Liver (tissue), 9 donors: ENCODE measurements around the gene VOPP1. TPM values are rescaled to one million over a fixed set of nuclear protein-coding genes. Genes with fewer than 3 reads are reported as not detected.

Experiments used
- DNase-seq: peaks from one replicate; pipeline ENCODE4 v3.0.0-alpha.2; 2017; ENCODE audit warnings: low spot score
- H3K27ac ChIP-seq, 2 donors: one replicate each; pipeline ENCODE4 v1.7.0; 2013; ENCODE audit warnings: inconsistent platforms in 2 of 2, low read length in 2 of 2, control low read depth in 1 of 2, low read depth in 1 of 2, mild to moderate bottlenecking in 1 of 2
- H3K27me3 ChIP-seq, 4 donors: one replicate each; pipeline versions ENCODE4 v1.6.1 to v1.7.0; 2013; ENCODE audit warnings: low read length in 3 of 4, inconsistent platforms in 1 of 4, mild to moderate bottlenecking in 1 of 4, moderate library complexity in 1 of 4; ENCODE audit not compliant: control insufficient read depth in 4 of 4, insufficient read depth in 4 of 4
- H3K36me3 ChIP-seq, 4 donors: one replicate each; pipeline versions ENCODE4 v1.6.1 to v1.7.0; 2013; ENCODE audit warnings: low read length in 3 of 4, mild to moderate bottlenecking in 3 of 4, low read depth in 1 of 4, moderate library complexity in 1 of 4; ENCODE audit not compliant: control insufficient read depth in 4 of 4, insufficient read depth in 3 of 4
- H3K4me1 ChIP-seq, 4 donors: one replicate each; pipeline versions ENCODE4 v1.6.1 to v1.7.0; 2013; ENCODE audit warnings: low read length in 3 of 4, mild to moderate bottlenecking in 3 of 4, moderate library complexity in 1 of 4; ENCODE audit not compliant: control insufficient read depth in 4 of 4, insufficient read depth in 4 of 4
- H3K4me3 ChIP-seq, 3 donors: one replicate each; pipeline versions ENCODE4 v1.6.1 to v1.7.0; 2013; ENCODE audit warnings: low read length in 3 of 3, control low read depth in 1 of 3, low read depth in 1 of 3, mild to moderate bottlenecking in 1 of 3
- H3K9ac ChIP-seq, 2 donors: one replicate each; pipeline ENCODE4 v1.7.0; 2013; ENCODE audit warnings: low read length in 2 of 2, mild to moderate bottlenecking in 2 of 2, moderate library complexity in 2 of 2, control low read depth in 1 of 2, low read depth in 1 of 2
- H3K9me3 ChIP-seq, 4 donors: one replicate each; pipeline versions ENCODE4 v1.6.1 to v1.7.0; 2013; ENCODE audit warnings: low read length in 3 of 4; ENCODE audit not compliant: control insufficient read depth in 4 of 4
- EGR1 ChIP-seq, 2 donors: IDR thresholded peaks; 2 replicates each; pipeline ENCODE4 v1.6.1; 2016 to 2018; ENCODE audit warnings: antibody characterized with exemption in 2 of 2, low read depth in 2 of 2
- FOXA1 ChIP-seq: IDR thresholded peaks from 2 replicates; pipeline ENCODE4 v1.6.1; 2016; ENCODE audit warnings: antibody characterized with exemption
- FOXA2 ChIP-seq: IDR thresholded peaks from 2 replicates; pipeline ENCODE4 v1.6.1; 2016; ENCODE audit warnings: antibody characterized with exemption
- HNF4A ChIP-seq, 2 donors: conservative IDR thresholded peaks; 2 replicates each; pipeline ENCODE4 v1.6.1; 2016; ENCODE audit warnings: antibody characterized with exemption in 2 of 2, mild to moderate bottlenecking in 2 of 2
- HNF4G ChIP-seq: IDR thresholded peaks from 2 replicates; pipeline ENCODE4 v1.6.1; 2016; ENCODE audit warnings: antibody characterized with exemption
- JUND ChIP-seq, 2 donors: IDR thresholded peaks; 2 replicates each; pipeline ENCODE4 v1.6.1; 2016; ENCODE audit warnings: antibody characterized with exemption in 2 of 2
- NR2F2 ChIP-seq: IDR thresholded peaks from 2 replicates; pipeline ENCODE4 v1.6.1; 2016; ENCODE audit warnings: antibody characterized with exemption
- RAD21 ChIP-seq, 2 donors: IDR thresholded peaks; 2 replicates each; pipeline ENCODE4 v1.6.1; 2016; ENCODE audit warnings: antibody characterized with exemption in 2 of 2, mild to moderate bottlenecking in 2 of 2
- RXRA ChIP-seq, 2 donors: IDR thresholded peaks; 2 replicates each; pipeline ENCODE4 v1.6.1; 2017 to 2018; ENCODE audit warnings: antibody characterized with exemption in 2 of 2, mild to moderate bottlenecking in 1 of 2
- SP1 ChIP-seq: IDR thresholded peaks from 2 replicates; pipeline ENCODE4 v1.6.1; 2018; ENCODE audit warnings: antibody characterized with exemption, mild to moderate bottlenecking
- TAF1 ChIP-seq: conservative IDR thresholded peaks from 2 replicates; pipeline ENCODE4 v1.6.1; 2016; ENCODE audit warnings: antibody characterized with exemption, mild to moderate bottlenecking
- YY1 ChIP-seq: IDR thresholded peaks from 2 replicates; pipeline ENCODE4 v1.6.1; 2016; ENCODE audit warnings: antibody characterized with exemption, mild to moderate bottlenecking
- WGBS: extraction: QIAGEN DNeasy Blood & Tissue Kit; methylation state at CpG from one replicate; pipeline ENCODE4 v1.1.7; 2013; 5-methylcytosine and 5-hydroxymethylcytosine counted together
- polyA plus RNA-seq, 2 donors: library from polyadenylated mRNA; stranded (reverse) in 1 of 2; unstranded in 1 of 2; fragments of 200-250 nt in 1 of 2; fragments of >200 nt in 1 of 2; fragmentation: Nextera tagmentation in 1 of 2; extraction: Ambion mirVana in 1 of 2; gene quantifications; one replicate each; pipeline versions ENCODE4 v1.2.1 to v1.2.3, GENCODE V29; 2013 to 2015
- total RNA-seq, 2 donors: library from RNA; depleted of rRNA; stranded (reverse); fragments of >200 nt; gene quantifications; one replicate each; pipeline ENCODE4 v1.2.3, GENCODE V29; 2014
- TF ChIP-seq, protein P1 (sequence below): IDR thresholded peaks from 2 replicates; pipeline ENCODE4 v1.6.1; 2016; ENCODE audit warnings: antibody characterized with exemption, mild to moderate bottlenecking
- TF ChIP-seq, protein P2 (sequence below): fragments of 150-350 bp; IDR thresholded peaks from 2 replicates; pipeline ENCODE4 v1.5.1; 2017; ENCODE audit warnings: improper control_type of control experiment, low read depth, low read length; ENCODE audit not compliant: missing input control
- TF ChIP-seq, protein P3 (sequence below): IDR thresholded peaks from 2 replicates; pipeline ENCODE4 v1.6.1; 2016; ENCODE audit warnings: antibody characterized with exemption
- TF ChIP-seq, protein P4 (sequence below): IDR thresholded peaks from 2 replicates; pipeline ENCODE4 v1.6.1; 2016; ENCODE audit warnings: antibody characterized with exemption
- TF ChIP-seq, protein P5 (sequence below): IDR thresholded peaks from 2 replicates; pipeline ENCODE4 v1.6.1; 2016; ENCODE audit warnings: antibody characterized with exemption
- donor health status: healthy.
- donor health status: healthy.
- donor health status: healthy.
- donor health status: healthy.
- donor health status: healthy.

VOPP1 gene
- total and polyA plus RNA-seq, 4 donors = 11.5 to 23.8 (median 21.7) TPM

DNA sequence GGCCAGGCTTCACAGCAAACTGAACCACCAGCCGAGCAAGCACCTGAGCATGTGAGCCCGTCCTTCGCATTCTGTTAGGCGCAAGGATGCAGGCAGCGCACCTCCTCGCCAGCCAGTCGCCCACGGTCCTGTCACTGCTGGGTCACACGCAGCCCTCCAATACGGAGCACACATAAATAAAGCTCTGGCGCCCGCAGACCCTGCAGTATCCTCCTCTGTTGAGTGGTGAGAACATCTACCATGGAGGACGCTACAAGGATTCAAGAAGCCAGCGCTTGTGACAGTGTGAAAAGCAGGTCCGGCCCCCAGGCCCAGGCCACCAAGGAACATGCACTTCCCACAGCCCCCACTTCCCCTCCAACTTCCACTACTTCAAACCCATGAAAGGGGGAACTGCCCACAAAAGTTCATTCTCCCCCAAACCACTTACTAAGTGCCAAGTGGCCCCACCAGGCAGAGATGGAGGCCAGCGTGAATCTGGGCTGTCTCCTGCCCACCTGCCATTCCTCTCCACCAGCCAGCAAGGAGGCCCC, 34.8 kb downstream of the VOPP1 start:
- Histone ChIP-seq H3K36me3 (no peaks in the 10 kb centered on the region), H3K4me3 (no peak overlapping the region), H3K4me1 (peaks cover 0 to 7% (median 0%) of the 10 kb centered on the region in 4 donors), H3K27ac (no peak overlapping the region), H3K9me3 (no peaks in the 10 kb centered on the region), H3K27me3 (no peaks in the 10 kb centered on the region), H3K9ac (no peak overlapping the region)
- no peak for DNase-seq
- WGBS = 91% methylated on average over 16 of the region's 16 CpGs
- TF ChIP-seq HNF4G (no peak), TAF1 (no peak), FOXA2 (no peak), RXRA (IDR thresholded peaks at IDR 0.05) (no peak), NR2F2 (no peak), RAD21 (IDR thresholded peaks at IDR 0.05) (no peak), SP1 (no peak), FOXA1 (no peak), JUND (IDR thresholded peaks at IDR 0.05) (no peak), YY1 (no peak), EGR1 (IDR thresholded peaks at IDR 0.05; ENCODE audit: low read depth in 2 of 2) (no peak), HNF4A (conservative IDR thresholded peaks at IDR 0.05) (no peak)
- TF ChIP-seq, protein P1, sequence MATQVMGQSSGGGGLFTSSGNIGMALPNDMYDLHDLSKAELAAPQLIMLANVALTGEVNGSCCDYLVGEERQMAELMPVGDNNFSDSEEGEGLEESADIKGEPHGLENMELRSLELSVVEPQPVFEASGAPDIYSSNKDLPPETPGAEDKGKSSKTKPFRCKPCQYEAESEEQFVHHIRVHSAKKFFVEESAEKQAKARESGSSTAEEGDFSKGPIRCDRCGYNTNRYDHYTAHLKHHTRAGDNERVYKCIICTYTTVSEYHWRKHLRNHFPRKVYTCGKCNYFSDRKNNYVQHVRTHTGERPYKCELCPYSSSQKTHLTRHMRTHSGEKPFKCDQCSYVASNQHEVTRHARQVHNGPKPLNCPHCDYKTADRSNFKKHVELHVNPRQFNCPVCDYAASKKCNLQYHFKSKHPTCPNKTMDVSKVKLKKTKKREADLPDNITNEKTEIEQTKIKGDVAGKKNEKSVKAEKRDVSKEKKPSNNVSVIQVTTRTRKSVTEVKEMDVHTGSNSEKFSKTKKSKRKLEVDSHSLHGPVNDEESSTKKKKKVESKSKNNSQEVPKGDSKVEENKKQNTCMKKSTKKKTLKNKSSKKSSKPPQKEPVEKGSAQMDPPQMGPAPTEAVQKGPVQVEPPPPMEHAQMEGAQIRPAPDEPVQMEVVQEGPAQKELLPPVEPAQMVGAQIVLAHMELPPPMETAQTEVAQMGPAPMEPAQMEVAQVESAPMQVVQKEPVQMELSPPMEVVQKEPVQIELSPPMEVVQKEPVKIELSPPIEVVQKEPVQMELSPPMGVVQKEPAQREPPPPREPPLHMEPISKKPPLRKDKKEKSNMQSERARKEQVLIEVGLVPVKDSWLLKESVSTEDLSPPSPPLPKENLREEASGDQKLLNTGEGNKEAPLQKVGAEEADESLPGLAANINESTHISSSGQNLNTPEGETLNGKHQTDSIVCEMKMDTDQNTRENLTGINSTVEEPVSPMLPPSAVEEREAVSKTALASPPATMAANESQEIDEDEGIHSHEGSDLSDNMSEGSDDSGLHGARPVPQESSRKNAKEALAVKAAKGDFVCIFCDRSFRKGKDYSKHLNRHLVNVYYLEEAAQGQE = no peak
- TF ChIP-seq, protein P2, sequence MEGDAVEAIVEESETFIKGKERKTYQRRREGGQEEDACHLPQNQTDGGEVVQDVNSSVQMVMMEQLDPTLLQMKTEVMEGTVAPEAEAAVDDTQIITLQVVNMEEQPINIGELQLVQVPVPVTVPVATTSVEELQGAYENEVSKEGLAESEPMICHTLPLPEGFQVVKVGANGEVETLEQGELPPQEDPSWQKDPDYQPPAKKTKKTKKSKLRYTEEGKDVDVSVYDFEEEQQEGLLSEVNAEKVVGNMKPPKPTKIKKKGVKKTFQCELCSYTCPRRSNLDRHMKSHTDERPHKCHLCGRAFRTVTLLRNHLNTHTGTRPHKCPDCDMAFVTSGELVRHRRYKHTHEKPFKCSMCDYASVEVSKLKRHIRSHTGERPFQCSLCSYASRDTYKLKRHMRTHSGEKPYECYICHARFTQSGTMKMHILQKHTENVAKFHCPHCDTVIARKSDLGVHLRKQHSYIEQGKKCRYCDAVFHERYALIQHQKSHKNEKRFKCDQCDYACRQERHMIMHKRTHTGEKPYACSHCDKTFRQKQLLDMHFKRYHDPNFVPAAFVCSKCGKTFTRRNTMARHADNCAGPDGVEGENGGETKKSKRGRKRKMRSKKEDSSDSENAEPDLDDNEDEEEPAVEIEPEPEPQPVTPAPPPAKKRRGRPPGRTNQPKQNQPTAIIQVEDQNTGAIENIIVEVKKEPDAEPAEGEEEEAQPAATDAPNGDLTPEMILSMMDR = no peak
- TF ChIP-seq, protein P3, sequence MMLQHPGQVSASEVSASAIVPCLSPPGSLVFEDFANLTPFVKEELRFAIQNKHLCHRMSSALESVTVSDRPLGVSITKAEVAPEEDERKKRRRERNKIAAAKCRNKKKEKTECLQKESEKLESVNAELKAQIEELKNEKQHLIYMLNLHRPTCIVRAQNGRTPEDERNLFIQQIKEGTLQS = no peak

DNA sequence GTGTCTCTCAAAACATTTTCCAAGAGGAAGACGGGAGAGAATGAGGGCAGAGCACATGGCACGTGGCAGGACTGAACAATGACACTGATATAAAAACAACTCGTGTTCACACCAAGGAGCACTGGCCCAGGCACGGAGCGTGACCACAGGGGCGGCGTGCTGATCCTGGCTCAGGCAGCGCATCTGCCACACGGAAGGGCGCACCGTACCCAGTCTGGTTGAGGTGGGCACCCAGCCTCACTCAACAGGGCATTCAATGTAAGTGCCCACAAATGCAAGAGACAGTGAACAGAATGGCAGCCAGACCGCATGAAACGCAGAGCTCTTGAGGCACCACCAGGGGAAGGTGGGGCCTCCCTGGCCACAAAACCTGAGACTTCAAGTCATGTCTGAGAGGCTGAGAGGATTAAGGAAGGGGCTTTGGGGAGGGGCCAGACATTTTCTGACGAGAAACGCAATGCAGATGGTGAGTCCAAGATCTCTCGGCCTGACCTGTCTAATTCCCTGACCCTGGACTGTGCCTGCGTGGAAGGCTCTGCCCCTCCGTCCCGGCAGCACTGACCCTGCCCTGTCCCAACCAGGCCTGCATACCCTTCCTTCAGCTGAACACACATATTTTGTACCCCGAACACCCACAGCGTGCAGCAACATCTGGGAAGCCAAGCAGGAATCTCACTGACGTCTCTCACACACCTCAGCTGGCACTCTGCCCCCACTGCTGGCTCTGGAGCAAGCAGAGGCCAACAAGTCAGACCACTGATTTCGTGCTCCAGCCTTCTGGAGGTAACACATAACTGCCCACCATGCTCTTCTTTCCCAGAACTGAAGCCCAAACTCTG, 35.5 kb downstream of the VOPP1 start:
- no peak overlapping the region for H3K4me3 ChIP-seq
- WGBS = 90% methylated on average over 23 of the region's 23 CpGs
- no peak overlapping the region for H3K27ac ChIP-seq
- H3K4me1 ChIP-seq = peaks cover 0 to 7% (median 0%) of the 10 kb centered on the region in 4 donors
- no peaks in the 10 kb centered on the region for H3K36me3 ChIP-seq
- no peaks in the 10 kb centered on the region for H3K27me3 ChIP-seq
- H3K9ac ChIP-seq = no peak overlapping the region
- H3K9me3 ChIP-seq = no peaks in the 10 kb centered on the region
- DNase-seq = no peak
- no peak for TF ChIP-seq SP1
- TF ChIP-seq, protein P1 = no peak
- TF ChIP-seq, protein P2 = no peak
- TF ChIP-seq EGR1 (IDR thresholded peaks at IDR 0.05; ENCODE audit: low read depth in 2 of 2) = no peak
- TF ChIP-seq, protein P4, sequence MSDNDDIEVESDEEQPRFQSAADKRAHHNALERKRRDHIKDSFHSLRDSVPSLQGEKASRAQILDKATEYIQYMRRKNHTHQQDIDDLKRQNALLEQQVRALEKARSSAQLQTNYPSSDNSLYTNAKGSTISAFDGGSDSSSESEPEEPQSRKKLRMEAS = no peak
- no peak for TF ChIP-seq FOXA2
- TF ChIP-seq HNF4A (conservative IDR thresholded peaks at IDR 0.05) = no peak
- TF ChIP-seq, protein P5, sequence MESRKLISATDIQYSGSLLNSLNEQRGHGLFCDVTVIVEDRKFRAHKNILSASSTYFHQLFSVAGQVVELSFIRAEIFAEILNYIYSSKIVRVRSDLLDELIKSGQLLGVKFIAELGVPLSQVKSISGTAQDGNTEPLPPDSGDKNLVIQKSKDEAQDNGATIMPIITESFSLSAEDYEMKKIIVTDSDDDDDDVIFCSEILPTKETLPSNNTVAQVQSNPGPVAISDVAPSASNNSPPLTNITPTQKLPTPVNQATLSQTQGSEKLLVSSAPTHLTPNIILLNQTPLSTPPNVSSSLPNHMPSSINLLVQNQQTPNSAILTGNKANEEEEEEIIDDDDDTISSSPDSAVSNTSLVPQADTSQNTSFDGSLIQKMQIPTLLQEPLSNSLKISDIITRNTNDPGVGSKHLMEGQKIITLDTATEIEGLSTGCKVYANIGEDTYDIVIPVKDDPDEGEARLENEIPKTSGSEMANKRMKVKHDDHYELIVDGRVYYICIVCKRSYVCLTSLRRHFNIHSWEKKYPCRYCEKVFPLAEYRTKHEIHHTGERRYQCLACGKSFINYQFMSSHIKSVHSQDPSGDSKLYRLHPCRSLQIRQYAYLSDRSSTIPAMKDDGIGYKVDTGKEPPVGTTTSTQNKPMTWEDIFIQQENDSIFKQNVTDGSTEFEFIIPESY = no peak
